DMS153 treated with DMSO at 0.1 percent for 48 hours (cell line): Measurements from ENCODE around the gene RNF157.
A peak's percentile ranks its signal among the peaks of the same experiment; 100 is the strongest.

ENCODE experiments used
- DNase-seq: peaks from one replicate; lab custom pipeline; 2025; ENCODE audit not compliant: unreplicated experiment; lab: John Stamatoyannopoulos, UW

The RNF157 gene

GRCh38 chr17:76130473-76130872 lies 109.8 kb downstream of the RNF157 start:
- no peak for DNase-seq

GRCh38 chr17:76125922-76126321 lies 114.4 kb downstream of the RNF157 start:
- no peak for DNase-seq

- DNase-seq, result no peak
Observed at GRCh38 chr17:76125391-76125675, 115.0 kb downstream of the RNF157 start.

- no peak for DNase-seq
Observed at GRCh38 chr17:76124582-76125390, 115.5 kb downstream of the RNF157 start.

- DNase-seq, result no peak
Observed at GRCh38 chr17:76123749-76124581, 116.3 kb downstream of the RNF157 start.

GRCh38 chr17:76123191-76123499 lies 117.1 kb downstream of the RNF157 start:
- DNase-seq, result no peak

GRCh38 chr17:76122431-76123190 lies 117.7 kb downstream of the RNF157 start:
- DNase-seq, result no peak

GRCh38 chr17:76121932-76122430 lies 118.3 kb downstream of the RNF157 start:
- DNase-seq, result no peak

- DNase-seq, result no peak
Observed at GRCh38 chr17:76120658-76121008, 119.7 kb downstream of the RNF157 start.

GRCh38 chr17:76119409-76120371 lies 120.6 kb downstream of the RNF157 start:
- DNase-seq, result no peak

- DNase-seq, result no peak
Observed at GRCh38 chr17:76115138-76115754, 125.0 kb downstream of the RNF157 start.

GRCh38 chr17:76111956-76112355 lies 128.3 kb downstream of the RNF157 start:
- DNase-seq, result no peak

- DNase-seq, result no peak
Observed at GRCh38 chr17:76107509-76107908, 132.8 kb downstream of the RNF157 start.

- no peak for DNase-seq
Observed at GRCh38 chr17:76106703-76107102, 133.6 kb downstream of the RNF157 start.

GRCh38 chr17:76104896-76105231 lies 135.4 kb downstream of the RNF157 start:
- DNase-seq, result no peak

GRCh38 chr17:76104140-76104895 lies 136.0 kb downstream of the RNF157 start:
- DNase-seq, result no peak

GRCh38 chr17:76103274-76104139 lies 136.8 kb downstream of the RNF157 start, which contains the start of gene EXOC7:
EXOC7 (minus strand) TSS chr17:76103787; CDS start chr17:76103692, 95 bp downstream.
- peak; percentile 88 for DNase-seq

- DNase-seq, result no peak
Observed at GRCh38 chr17:76102944-76103273, 137.4 kb downstream of the RNF157 start.
